Activated CD4-positive, alpha-beta T cell treated with anti-CD3 and anti-CD28 coated beads, Interleukin-2, amount 50 U/mL, for 48 hours (primary cell): ENCODE data around the gene GPD2.
"Not testable (repeated sequence)": the region's sequence is repeated elsewhere in the genome, so short reads cannot be mapped to it uniquely, and the experiment has no call there.

Experiments used
- DNase-seq, 2 experiments: peaks; one replicate each; pipeline ENCODE4 v3.0.0-alpha.2; 2020

GPD2 gene

GRCh38 chr2:156590085-156590739 lies 154.0 kb downstream of the GPD2 start:
- DNase-seq = no peak

- DNase-seq = no peak
These were observed 156.8 kb downstream of the GPD2 start for GRCh38 chr2:156592809-156593593.

GRCh38 chr2:156593594-156593921 lies 157.4 kb downstream of the GPD2 start:
- DNase-seq = no peak

GRCh38 chr2:156598563-156598962 lies 162.4 kb downstream of the GPD2 start:
- no peak for DNase-seq

GRCh38 chr2:156600196-156600595 lies 164.0 kb downstream of the GPD2 start:
- no peak for DNase-seq

- DNase-seq = no peak
These were observed 165.8 kb downstream of the GPD2 start for GRCh38 chr2:156601855-156602551.

GRCh38 chr2:156602552-156602933 lies 166.4 kb downstream of the GPD2 start:
- no peak for DNase-seq

- DNase-seq = no peak
These were observed 179.7 kb downstream of the GPD2 start for GRCh38 chr2:156615836-156616322.

- DNase-seq = not testable (repeated sequence)
These were observed 181.9 kb downstream of the GPD2 start for GRCh38 chr2:156618071-156618470.

GRCh38 chr2:156619021-156619539 lies 182.9 kb downstream of the GPD2 start:
- DNase-seq = no peak

- no peak for DNase-seq
These were observed 186.3 kb downstream of the GPD2 start for GRCh38 chr2:156622491-156622890.

- no peak for DNase-seq
These were observed 189.4 kb downstream of the GPD2 start for GRCh38 chr2:156625360-156626170.

- no peak for DNase-seq
These were observed 190.8 kb downstream of the GPD2 start for GRCh38 chr2:156626931-156627330.

GRCh38 chr2:156630579-156631337 lies 194.6 kb downstream of the GPD2 start:
- DNase-seq = no peak

GRCh38 chr2:156635646-156636045 lies 199.5 kb downstream of the GPD2 start:
- no peak for DNase-seq
